H1 (cell line): ENCODE measurements around the gene SNHG17. TPM values are rescaled to one million over a fixed set of nuclear protein-coding genes. Genes with fewer than 3 reads are reported as not detected.

Source experiments
- CTCF ChIA-PET: fragments of 300-600 bp; sonication (Branson Sonifier 250); formaldehyde crosslinking; loops from one replicate; lab custom pipeline; 2021; ENCODE audit not compliant: partially characterized antibody; lab: Charles Lee
- POLR2A ChIA-PET: fragments of 300-600 bp; sonication (Branson Sonifier 250); formaldehyde crosslinking; loops from one replicate; lab custom pipeline; 2021; ENCODE audit warnings: inconsistent platforms; ENCODE audit not compliant: partially characterized antibody; lab: Charles Lee
- DNase-seq, 2 experiments: peaks; one replicate each; pipeline versions ENCODE4 v3.0.0 to v3.0.0-alpha.2; 2010 to 2022; ENCODE audit warnings: low spot score in 2 of 2, low read depth in 1 of 2, mixed read lengths in 1 of 2
- FAIRE-seq: peaks from 2 replicates; lab custom pipeline; 2011; peaks lifted over from hg19 to GRCh38; lab: Jason Lieb, UNC
- H2AFZ ChIP-seq: 2 replicates; pipeline ENCODE4 v1.8.1; 2012; ENCODE audit warnings: low read length, inconsistent platforms
- H2AK5ac ChIP-seq: 2 replicates; pipeline ENCODE4 v1.6.1; 2013; ENCODE audit warnings: low read depth, low read length
- H2BK120ac ChIP-seq: replicated peaks from 2 replicates; pipeline ENCODE3; 2013; ENCODE audit warnings: low read depth, low read length, inconsistent platforms
- H2BK12ac ChIP-seq: 2 replicates; pipeline ENCODE4 v1.6.1; 2013; ENCODE audit warnings: low read depth, low read length
- H2BK15ac ChIP-seq: 2 replicates; pipeline ENCODE4 v1.6.1; 2013; ENCODE audit warnings: low read length
- H2BK20ac ChIP-seq: 2 replicates; pipeline ENCODE4 v1.6.1; 2013; ENCODE audit warnings: low read length
- H2BK5ac ChIP-seq: 2 replicates; pipeline ENCODE4 v1.6.1; 2013; ENCODE audit warnings: low read depth, low read length
- H3K14ac ChIP-seq: 2 replicates; pipeline ENCODE4 v1.6.1; 2013; ENCODE audit warnings: inconsistent platforms; ENCODE audit not compliant: insufficient read length
- H3K18ac ChIP-seq: 2 replicates; pipeline ENCODE4 v1.6.1; 2013; ENCODE audit warnings: low read length; ENCODE audit errors: extremely low read depth
- H3K23ac ChIP-seq: 2 replicates; pipeline ENCODE4 v1.6.1; 2013; ENCODE audit warnings: inconsistent platforms; ENCODE audit not compliant: insufficient read length
- H3K23me2 ChIP-seq: 2 replicates; pipeline ENCODE4 v1.6.1; 2013; ENCODE audit warnings: low read depth, low read length
- H3K27ac ChIP-seq: 2 replicates; pipeline ENCODE4 v1.6.1; 2011; ENCODE audit warnings: low read depth, low read length, inconsistent platforms
- H3K27me3 ChIP-seq, 4 experiments: replicated peaks in 1 of 4; 1 replicate in 1 of 4; 2 replicates in 3 of 4; pipeline versions ENCODE4 v1.6.1 to v1.8.1; 2011 to 2013; ENCODE audit warnings: low read length in 3 of 4, mild to moderate bottlenecking in 3 of 4, inconsistent platforms in 2 of 4, mixed read lengths in 2 of 4, moderate library complexity in 1 of 4; ENCODE audit not compliant: control insufficient read depth in 3 of 4, insufficient read depth in 3 of 4; ENCODE audit errors: extremely low read depth in 1 of 4
- H3K36me3 ChIP-seq, 4 experiments: 2 replicates each; pipeline versions ENCODE4 v1.6.1 to v1.8.1; 2011 to 2013; ENCODE audit warnings: mild to moderate bottlenecking in 4 of 4, low read length in 3 of 4, moderate library complexity in 2 of 4, control low read depth in 1 of 4, inconsistent platforms in 1 of 4; ENCODE audit not compliant: insufficient read depth in 4 of 4, control insufficient read depth in 2 of 4
- H3K4ac ChIP-seq: replicated peaks from 2 replicates; pipeline ENCODE3; 2013; ENCODE audit warnings: low read length, low read depth, mixed read lengths, inconsistent platforms; ENCODE audit not compliant: insufficient read length
- H3K4me1 ChIP-seq, 4 experiments: replicated peaks in 1 of 4; 1 replicate in 1 of 4; 2 replicates in 3 of 4; pipeline versions ENCODE4 v1.6.1 to v1.8.1; 2011 to 2013; ENCODE audit warnings: low read length in 3 of 4, inconsistent platforms in 2 of 4, mixed read lengths in 1 of 4; ENCODE audit not compliant: insufficient read depth in 4 of 4, control insufficient read depth in 3 of 4
- H3K4me2 ChIP-seq, 2 experiments: 2 replicates each; pipeline versions ENCODE4 v1.6.1 to v1.8.1; 2011 to 2013; ENCODE audit warnings: low read depth in 2 of 2, low read length in 2 of 2, control low read depth in 1 of 2, inconsistent platforms in 1 of 2, mild to moderate bottlenecking in 1 of 2; ENCODE audit not compliant: insufficient read depth in 1 of 2
- H3K4me3 ChIP-seq, 4 experiments: fragments of 200-600, 300-600 bp in 1 of 4; sonication (generic), shearing (Covaris generic), sonication (Bioruptor Twin) in 1 of 4; 2 replicates each; pipeline versions ENCODE4 v1.5.1 to v1.8.1; 2011 to 2016; ENCODE audit warnings: low read length in 4 of 4, low read depth in 3 of 4, control low read depth in 2 of 4, inconsistent platforms in 2 of 4, mild to moderate bottlenecking in 2 of 4, mixed read lengths in 1 of 4, moderate library complexity in 1 of 4; ENCODE audit not compliant: insufficient read depth in 2 of 4; ENCODE audit errors: extremely low read depth in 1 of 4
- H3K56ac ChIP-seq: replicated peaks from 2 replicates; pipeline ENCODE3; 2013; ENCODE audit warnings: low read depth, mild to moderate bottlenecking, mixed read lengths, low read length, inconsistent platforms; ENCODE audit not compliant: insufficient read length
- H3K79me1 ChIP-seq: 2 replicates; pipeline ENCODE4 v1.6.1; 2013; ENCODE audit warnings: low read depth, low read length, control low read depth
- H3K79me2 ChIP-seq, 2 experiments: 2 replicates each; pipeline versions ENCODE4 v1.6.1 to v1.8.1; 2012 to 2013; ENCODE audit warnings: low read length in 2 of 2, mild to moderate bottlenecking in 2 of 2, inconsistent platforms in 1 of 2; ENCODE audit not compliant: insufficient read depth in 2 of 2, control insufficient read depth in 1 of 2
- H3K9ac ChIP-seq, 4 experiments: replicated peaks in 1 of 4; 1 replicate in 1 of 4; 2 replicates in 3 of 4; pipeline versions ENCODE4 v1.6.1 to v1.8.1; 2011 to 2013; ENCODE audit warnings: low read depth in 3 of 4, low read length in 3 of 4, control low read depth in 2 of 4, mild to moderate bottlenecking in 2 of 4, moderate library complexity in 2 of 4, inconsistent platforms in 1 of 4; ENCODE audit errors: extremely low read depth in 1 of 4
- H3K9me3 ChIP-seq, 2 experiments: 2 replicates each; pipeline versions ENCODE4 v1.6.1 to v1.8.1; 2012 to 2013; ENCODE audit warnings: mild to moderate bottlenecking in 2 of 2, moderate library complexity in 2 of 2, control low read depth in 1 of 2, inconsistent platforms in 1 of 2, low read depth in 1 of 2, low read length in 1 of 2, mixed read lengths in 1 of 2; ENCODE audit not compliant: insufficient read depth in 2 of 2
- H4K20me1 ChIP-seq, 2 experiments: replicated peaks in 1 of 2; 2 replicates each; pipeline versions ENCODE3 to v1.8.1; 2011 to 2013; ENCODE audit warnings: inconsistent platforms in 2 of 2, low read length in 2 of 2, mild to moderate bottlenecking in 1 of 2; ENCODE audit not compliant: insufficient read depth in 2 of 2, control insufficient read depth in 1 of 2
- H4K5ac ChIP-seq: 2 replicates; pipeline ENCODE4 v1.6.1; 2013; ENCODE audit warnings: low read length, low read depth, mixed read lengths, inconsistent platforms; ENCODE audit not compliant: insufficient read length
- H4K8ac ChIP-seq: 2 replicates; pipeline ENCODE4 v1.8.0; 2013; ENCODE audit warnings: mild to moderate bottlenecking, moderate library complexity, low read length, inconsistent platforms; ENCODE audit not compliant: insufficient read depth; ENCODE audit errors: extremely low read depth
- H4K91ac ChIP-seq: replicated peaks from 2 replicates; pipeline ENCODE3; 2013; ENCODE audit warnings: low read length, mixed read lengths, inconsistent platforms; ENCODE audit not compliant: insufficient read length
- SAP30 ChIP-seq: fragments of 300-600 bp; sonication (generic); IDR thresholded peaks from 2 replicates; pipeline ENCODE4 v1.7.1; 2012; ENCODE audit warnings: low read length, moderate library complexity, mild to moderate bottlenecking, inconsistent platforms; ENCODE audit not compliant: insufficient read depth, insufficient replicate concordance
- TAF1 ChIP-seq: IDR thresholded peaks from 2 replicates; pipeline ENCODE4 v1.6.1; 2011; ENCODE audit warnings: mild to moderate bottlenecking, low read depth, low read length
- TCF12 ChIP-seq: IDR thresholded peaks from 2 replicates; pipeline ENCODE4 v1.6.1; 2011; ENCODE audit warnings: low read depth, mild to moderate bottlenecking, low read length
- WGBS, 2 experiments: shearing (Covaris generic) in 1 of 2; methylation state at CpG; one replicate each; pipeline versions ENCODE4 v1.1.6 to v1.1.7; 2013 to 2015; ENCODE audit warnings: low lambda C conversion rate in 2 of 2, mixed read lengths in 2 of 2, inconsistent platforms in 1 of 2, low coverage in 1 of 2, missing lambda C conversion rate in 1 of 2; ENCODE audit not compliant: insufficient replicate concordance in 2 of 2, insufficient coverage in 1 of 2, insufficient read length in 1 of 2; ENCODE audit errors: extremely low coverage in 1 of 2, missing lambda C conversion rate in 1 of 2; 5-methylcytosine and 5-hydroxymethylcytosine counted together
- polyA plus RNA-seq, 7 experiments: library from polyadenylated mRNA; depleted of rRNA in 3 of 7; stranded (reverse) in 5 of 7; unstranded in 2 of 7; fragments of >200 nt in 5 of 7; fragments of 200-250 nt in 2 of 7; gene quantifications; 1 replicate in 5 of 7; 2 replicates in 1 of 7; 4 replicates in 1 of 7; pipeline versions ENCODE4 v1.2.1 to v1.2.3, GENCODE V29; 2011 to 2013; ENCODE audit warnings: missing spikeins in 2 of 7, mixed read lengths in 2 of 7
- total RNA-seq: library from RNA; stranded (reverse); fragmentation: NEBNext Ultra II Directional; extraction: Animal tissue kit (Norgen Biotek cat#: 25700); gene quantifications from 2 replicates; pipeline ENCODE4 v1.2.1, GENCODE V29; 2021

SNHG17 gene
- total and polyA plus RNA-seq, 2 of the 8 experiments (the other 6 are each of a cell fraction or from before 2014, with no cell fraction given) = 59.4 to 59.8 TPM

DNA sequence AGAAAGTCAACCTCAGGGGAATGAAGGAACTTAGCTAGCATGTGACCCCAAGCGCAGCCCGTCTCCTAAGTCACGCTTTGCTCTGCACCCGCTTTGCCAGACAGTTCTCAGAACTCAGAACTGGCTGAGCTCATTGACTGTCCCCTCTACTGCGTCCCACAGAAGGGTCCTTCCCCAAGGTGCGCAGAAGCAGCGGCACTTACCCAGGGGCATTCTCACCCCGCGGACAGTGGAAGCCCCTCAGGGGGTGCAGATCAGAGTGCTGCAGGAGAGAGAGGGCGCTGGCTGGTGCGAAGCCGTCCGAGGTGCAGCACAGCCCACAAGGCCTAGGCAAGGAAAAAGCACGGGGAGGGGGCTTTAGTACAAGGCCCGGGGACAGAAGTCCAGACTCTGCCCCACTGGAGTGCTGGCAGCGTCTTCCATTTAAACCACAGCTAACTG lies 807 bp downstream of the SNHG17 start:
- H3K79me1 ChIP-seq = peaks cover 29% of the 10 kb centered on the region
- H2BK5ac ChIP-seq = peak overlapping the region; percentile 50
- H3K4me3 ChIP-seq = peak overlapping the region; percentile 75 to 97 (median 94)
- H2BK15ac ChIP-seq = no peak overlapping the region
- peaks cover 38 to 52% of the 10 kb centered on the region in 2 experiments for H3K79me2 ChIP-seq
- H2BK20ac ChIP-seq = no peak overlapping the region
- H3K27ac ChIP-seq = peak overlapping the region; percentile 89
- no peak overlapping the region for H2BK12ac ChIP-seq
- no peak for FAIRE-seq
- peak overlapping the region; percentile 56 for H4K5ac ChIP-seq
- DNase-seq = no peak
- peak overlapping the region; percentile 97 to 99 for H3K4me2 ChIP-seq
- no peak overlapping the region for H3K23ac ChIP-seq
- ChIA-PET CTCF (interaction anchor here (0.7 to 7.4 kb wide), 15 partner anchors 9 to 211 kb away, joined by 3 to 85 read pairs (median 4); partner anchors contain the start of gene RALGAPB), POLR2A (interaction anchor here (0.6 to 13.7 kb wide), 16 partner anchors 14 to 1038 kb away, joined by 3 to 420 read pairs (median 4); partner anchors contain the start of gene RALGAPB)
- H4K8ac ChIP-seq = no peak overlapping the region; the same call in 1 of the 2 replicates
- peak overlapping the region; percentile 81 for H3K4ac ChIP-seq
- peak overlapping the region; percentile 85 for H3K18ac ChIP-seq
- H3K4me1 ChIP-seq = peaks cover 0 to 17% (median 7%) of the 10 kb centered on the region in 4 experiments; a peak in 6 of 7 replicates
- H3K23me2 ChIP-seq = peaks cover 10% of the 10 kb centered on the region
- no peak overlapping the region for H2AFZ ChIP-seq
- peak overlapping the region; percentile 82 for H3K56ac ChIP-seq
- peak overlapping the region; percentile 69 for H4K91ac ChIP-seq
- no peak for TF ChIP-seq TCF12
- peak; percentile 61 for TF ChIP-seq SAP30
- TF ChIP-seq TAF1 = 0 out of 2 replicates have a peak, but pooled peaks have one; percentile 8
- H3K36me3 ChIP-seq = peaks cover 29 to 52% (median 42%) of the 10 kb centered on the region in 4 experiments
- no peak overlapping the region for H3K14ac ChIP-seq
- H2AK5ac ChIP-seq = peak overlapping the region; percentile 48
- 6% methylated on average over 16 of the region's 16 CpGs; no CpG with 5 or more reads in 1 of the 2 experiments for WGBS, 2 experiments
- peak overlapping the region; percentile 87 to 94 (median 92) for H3K9ac ChIP-seq
- no peaks in the 10 kb centered on the region for H3K9me3 ChIP-seq
- no peak overlapping the region for H2BK120ac ChIP-seq
- no peaks in the 10 kb centered on the region for H3K27me3 ChIP-seq
- H4K20me1 ChIP-seq = peaks cover 29 to 36% of the 10 kb centered on the region in 2 experiments
